ENCODE results near the gene WAC.
"Not testable (repeated sequence)": the region's sequence is repeated elsewhere in the genome, so short reads cannot be mapped to it uniquely, and the experiment has no call there.

The WAC gene

GRCh38 chr10:28496481-28496961, 36.4 kb upstream of the WAC start:
- DNase-seq (ENCODE audit: low read depth): no peak
- no peak for TF ChIP-seq CTCF (IDR thresholded peaks at IDR 0.05; ENCODE audit: low read length, missing control alignments)
- H3K4me3 ChIP-seq (replicated peaks; ENCODE audit: low read depth, low read length): no peak overlapping the region

GRCh38 chr10:28497313-28498126, 35.4 kb upstream of the WAC start:
- TF ChIP-seq CTCF (IDR thresholded peaks at IDR 0.05; ENCODE audit: low read length, missing control alignments): no peak
- no peak overlapping the region for H3K4me3 ChIP-seq (replicated peaks; ENCODE audit: low read depth, low read length)
- no peak for DNase-seq (ENCODE audit: low read depth)

GRCh38 chr10:28500203-28500602, 32.7 kb upstream of the WAC start:
- not testable (repeated sequence) for H3K4me3 ChIP-seq (replicated peaks; ENCODE audit: low read depth, low read length); DNase-seq (ENCODE audit: low read depth)

GRCh38 chr10:28503114-28503513, 29.8 kb upstream of the WAC start:
- no peak overlapping the region for H3K4me3 ChIP-seq (replicated peaks; ENCODE audit: low read depth, low read length)
- TF ChIP-seq CTCF (IDR thresholded peaks at IDR 0.05; ENCODE audit: low read length, missing control alignments): no peak
- DNase-seq (ENCODE audit: low read depth): no peak

GRCh38 chr10:28505359-28505959, 27.5 kb upstream of the WAC start:
- DNase-seq (ENCODE audit: low read depth): no peak
- no peak for TF ChIP-seq CTCF (IDR thresholded peaks at IDR 0.05; ENCODE audit: low read length, missing control alignments)
- H3K4me3 ChIP-seq (replicated peaks; ENCODE audit: low read depth, low read length): no peak overlapping the region

GRCh38 chr10:28508304-28508925, 24.5 kb upstream of the WAC start:
- no peak overlapping the region for H3K4me3 ChIP-seq (replicated peaks; ENCODE audit: low read depth, low read length)
- DNase-seq (ENCODE audit: low read depth): no peak
- no peak for TF ChIP-seq CTCF (IDR thresholded peaks at IDR 0.05; ENCODE audit: low read length, missing control alignments)

GRCh38 chr10:28509286-28509685, 23.6 kb upstream of the WAC start:
- TF ChIP-seq CTCF (IDR thresholded peaks at IDR 0.05; ENCODE audit: low read length, missing control alignments): no peak
- no peak for DNase-seq (ENCODE audit: low read depth)
- H3K4me3 ChIP-seq (replicated peaks; ENCODE audit: low read depth, low read length): no peak overlapping the region

Data from fibroblast of pulmonary artery (primary cell).